Activated naive CD8-positive, alpha-beta T cell treated with anti-CD3 and anti-CD28 coated beads, Interleukin-2, amount 50 U/mL, for 16 hours (primary cell): ENCODE measurements around the gene DMXL2.
"Not testable (repeated sequence)": the region's sequence is repeated elsewhere in the genome, so short reads cannot be mapped to it uniquely, and the experiment has no call there.

Source experiments
- DNase-seq: peaks from one replicate; pipeline ENCODE4 v3.0.0-alpha.2; 2020; ENCODE audit warnings: low read depth, low spot score

The DMXL2 gene

GRCh38 chr15:51624022-51624421 is 1.5 kb upstream of the DMXL2 start:
- DNase-seq, result no peak

GRCh38 chr15:51623386-51623938 is 891 bp upstream of the DMXL2 start:
- no peak for DNase-seq

DNA sequence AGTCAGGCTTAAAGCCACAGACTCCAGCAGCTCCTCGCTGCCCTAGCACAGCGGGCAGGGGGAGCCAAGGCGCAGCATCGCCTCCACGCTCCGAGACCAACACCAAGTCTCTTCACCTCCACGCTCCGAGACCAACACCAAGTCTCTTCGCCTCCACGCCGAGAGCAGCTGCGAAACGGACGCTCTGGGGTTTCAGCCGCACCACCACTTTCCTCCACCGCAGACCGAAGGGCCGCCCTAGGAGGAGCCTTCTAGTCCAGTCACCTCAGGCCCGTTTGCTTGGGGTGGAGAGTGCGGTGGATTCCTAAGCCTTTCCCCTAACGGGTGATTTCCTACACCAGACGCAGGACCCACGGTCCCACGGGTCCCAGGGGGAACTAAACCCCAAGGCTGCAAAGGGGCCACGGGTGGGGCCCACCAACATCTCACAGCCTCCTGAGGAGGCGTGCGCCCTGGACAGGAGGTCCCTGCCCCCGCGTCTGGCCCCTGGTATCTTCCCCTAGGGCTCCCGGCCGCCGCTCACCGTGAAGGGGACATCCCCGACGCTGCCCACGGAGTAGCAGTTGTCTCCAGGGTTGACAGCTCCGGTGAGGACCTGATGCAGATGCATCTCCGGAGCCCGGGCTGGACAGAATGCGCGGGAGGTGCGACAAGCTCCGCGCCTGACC is 501 bp downstream of the DMXL2 start:
- no peak for DNase-seq

GRCh38 chr15:51621155-51621765 is 1.3 kb downstream of the DMXL2 start:
- DNase-seq, result no peak

DNA sequence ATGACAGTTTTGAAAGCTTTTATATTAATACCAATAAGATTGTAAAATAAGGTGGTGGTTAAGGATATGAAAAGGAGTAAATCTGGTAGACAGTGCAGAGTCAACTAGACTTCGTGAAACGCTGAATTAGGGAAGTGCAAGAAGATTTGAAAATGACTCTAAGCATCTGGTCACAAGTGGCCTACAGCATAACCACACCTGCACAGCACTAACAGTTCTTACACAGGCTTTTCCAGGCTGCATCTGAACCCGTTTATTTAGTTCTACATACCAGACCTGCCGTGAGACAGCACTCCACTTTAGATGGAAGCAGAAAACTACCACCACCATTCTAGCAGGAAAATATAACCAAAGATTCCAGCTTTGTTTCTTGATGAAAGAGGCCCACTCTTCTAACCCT is 1.9 kb downstream of the DMXL2 start:
- no peak for DNase-seq

DNA sequence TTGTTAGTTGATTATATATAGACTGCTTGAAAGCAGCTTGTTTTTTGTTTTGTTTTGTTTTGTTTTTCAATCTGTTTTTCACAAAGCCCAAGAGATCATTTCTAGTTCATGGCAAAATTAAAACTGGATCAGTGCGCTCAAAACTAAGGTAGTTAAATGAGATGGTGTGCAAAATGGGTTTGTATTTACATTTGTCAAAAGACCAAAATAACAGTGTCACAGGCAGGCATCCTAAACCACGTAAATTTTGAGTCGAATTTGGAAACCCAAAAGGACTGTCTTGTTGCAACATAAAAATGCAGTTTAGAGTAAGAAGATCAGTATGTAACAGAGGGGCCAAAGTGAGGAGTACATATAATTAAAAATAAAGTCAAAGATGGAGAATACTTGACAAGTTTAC is 2.4 kb downstream of the DMXL2 start:
- DNase-seq, result no peak

DNA sequence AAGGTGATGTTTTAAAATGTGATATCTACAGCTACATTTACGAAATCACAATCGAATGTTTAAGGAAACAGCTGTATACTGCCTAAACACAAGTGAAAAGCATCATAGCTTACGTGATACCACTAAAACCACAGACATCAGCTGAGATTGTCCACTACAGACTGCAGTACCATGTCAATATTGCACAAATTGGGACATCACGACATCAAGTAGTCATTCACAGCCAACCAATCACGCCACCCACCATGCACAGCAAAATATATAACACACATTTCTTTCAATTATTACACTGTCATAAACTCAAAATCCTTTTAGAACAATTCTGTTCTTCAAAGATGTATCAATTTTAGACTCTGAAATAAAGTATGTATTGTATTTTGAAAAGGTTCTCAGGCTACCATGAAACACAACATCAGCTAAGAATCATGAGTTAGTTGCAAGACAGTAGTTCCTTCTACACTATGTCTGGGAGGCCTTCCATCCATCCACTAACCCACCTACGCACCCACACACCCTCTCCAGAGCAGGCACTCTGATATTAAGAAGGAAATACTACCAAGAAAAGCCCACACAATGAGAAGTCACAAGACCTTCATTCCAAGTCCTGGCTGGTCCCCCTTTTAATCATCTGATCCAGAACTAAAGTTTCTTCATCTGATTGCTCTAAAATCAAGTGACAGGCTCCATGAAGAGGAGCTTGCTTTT is 3.1 kb downstream of the DMXL2 start:
- DNase-seq, result no peak

- DNase-seq, result no peak
Measured at GRCh38 chr15:51617886-51618285, 4.7 kb downstream of the DMXL2 start.

DNA sequence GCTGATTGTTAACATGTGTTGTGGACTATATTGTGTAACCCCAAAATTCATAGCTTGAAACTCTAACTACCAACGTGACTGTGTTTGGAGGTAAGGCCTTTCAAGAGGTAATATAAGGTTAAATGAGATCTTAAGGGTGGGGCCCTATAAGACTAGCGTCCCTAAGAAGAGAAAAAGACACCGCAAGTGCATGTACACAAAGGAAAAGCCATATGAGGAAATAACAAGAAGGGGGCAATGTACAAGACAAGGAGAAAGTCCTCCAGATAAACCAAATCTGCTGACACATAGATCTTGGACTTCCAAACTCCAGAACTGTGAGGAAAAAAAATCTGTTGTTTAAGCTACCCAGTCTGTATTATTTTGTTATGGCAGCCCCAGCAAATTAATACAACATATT is 8.6 kb downstream of the DMXL2 start:
- DNase-seq, result no peak

- DNase-seq, result not testable (repeated sequence)
Measured at GRCh38 chr15:51612669-51613068, 9.9 kb downstream of the DMXL2 start.

GRCh38 chr15:51603462-51603948 is 19.1 kb downstream of the DMXL2 start:
- not testable (repeated sequence) for DNase-seq

DNA sequence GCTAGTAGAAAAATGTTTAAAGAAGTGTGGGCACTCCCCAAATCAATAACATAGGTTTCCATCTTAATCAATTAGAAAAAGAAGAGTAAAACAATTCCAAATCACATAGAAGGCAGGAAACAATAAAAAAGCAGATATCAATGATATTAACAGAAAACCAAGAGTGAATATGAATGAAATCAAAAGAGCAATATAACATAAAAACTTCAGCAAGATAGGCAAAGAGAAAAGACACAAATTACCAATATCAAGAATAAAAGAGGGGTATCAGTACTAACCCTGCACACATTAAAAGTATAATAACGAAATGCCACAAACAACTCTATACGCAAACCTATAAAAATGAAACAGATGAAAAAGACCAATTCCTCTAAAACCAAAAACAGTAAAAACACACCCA is 19.6 kb downstream of the DMXL2 start:
- DNase-seq, result no peak

DNA sequence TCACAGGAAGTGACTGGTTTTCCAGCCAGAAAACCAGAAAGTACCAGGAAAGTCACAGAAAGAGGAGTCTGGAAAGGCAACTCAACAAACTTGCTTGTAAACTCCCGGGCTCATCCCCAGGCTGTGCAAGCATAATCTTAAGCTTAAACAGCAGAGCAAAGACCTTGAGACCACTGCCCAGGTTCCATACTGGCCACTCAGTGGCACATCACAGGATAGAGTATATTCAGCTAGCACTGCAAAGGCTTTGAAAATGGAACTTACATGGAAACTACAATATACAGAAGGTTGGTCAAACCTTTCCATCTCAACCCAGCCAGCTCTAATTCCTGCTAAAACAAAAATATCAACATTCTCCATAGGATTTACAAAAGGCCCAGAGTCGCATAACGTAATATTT is 20.1 kb downstream of the DMXL2 start:
- no peak for DNase-seq

DNA sequence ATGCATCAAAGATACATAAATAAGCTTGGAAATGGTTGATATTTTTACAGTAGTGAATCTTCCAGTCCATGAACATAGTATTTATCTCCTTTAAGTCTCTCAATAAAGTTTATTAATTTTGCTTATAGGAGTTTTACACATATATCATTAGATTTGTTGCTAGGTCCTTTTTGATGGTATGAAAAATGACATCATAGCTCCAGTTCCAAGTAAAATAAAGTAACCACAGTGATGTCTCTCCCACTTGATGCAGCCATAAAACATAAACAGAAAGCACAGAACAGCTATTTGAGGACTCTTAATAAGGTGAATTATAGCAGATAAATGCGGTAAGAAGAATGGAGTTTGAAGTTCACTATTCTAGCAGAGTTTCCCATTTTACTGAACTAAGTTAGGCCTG is 20.8 kb downstream of the DMXL2 start:
- no peak for DNase-seq

GRCh38 chr15:51600114-51600513 is 22.5 kb downstream of the DMXL2 start:
- DNase-seq, result no peak

DNA sequence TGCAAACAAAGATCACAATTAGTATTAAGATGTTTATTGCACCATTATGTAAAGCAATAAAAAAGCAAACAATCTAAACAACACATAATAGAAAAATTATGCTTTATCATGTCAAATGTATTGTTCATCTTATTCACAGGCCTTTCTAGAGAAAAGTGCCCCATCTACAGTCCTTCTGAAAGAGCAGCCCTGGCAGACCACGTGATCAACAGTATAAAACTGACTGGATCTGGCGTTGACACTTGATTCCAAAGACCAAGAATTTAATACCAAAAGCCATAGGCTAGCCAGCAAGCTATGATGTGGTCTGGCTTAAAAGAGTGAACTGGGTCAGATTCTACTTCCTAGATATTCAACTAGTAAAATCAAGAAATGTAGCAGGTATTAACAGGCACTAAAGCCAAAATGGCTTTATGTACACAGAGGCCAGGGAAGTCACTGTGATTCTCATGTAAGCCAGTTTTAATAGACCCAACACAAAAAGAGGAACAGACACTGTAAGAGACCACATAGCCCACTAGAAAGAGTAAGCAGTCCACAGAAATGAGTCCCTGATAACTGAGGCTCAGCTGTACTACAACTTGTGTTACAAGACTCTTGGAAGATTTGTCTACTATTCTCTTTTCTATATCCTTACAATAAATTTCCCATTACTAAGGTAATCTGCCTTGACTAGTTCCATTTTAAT is 32.5 kb downstream of the DMXL2 start:
- DNase-seq, result no peak

DNA sequence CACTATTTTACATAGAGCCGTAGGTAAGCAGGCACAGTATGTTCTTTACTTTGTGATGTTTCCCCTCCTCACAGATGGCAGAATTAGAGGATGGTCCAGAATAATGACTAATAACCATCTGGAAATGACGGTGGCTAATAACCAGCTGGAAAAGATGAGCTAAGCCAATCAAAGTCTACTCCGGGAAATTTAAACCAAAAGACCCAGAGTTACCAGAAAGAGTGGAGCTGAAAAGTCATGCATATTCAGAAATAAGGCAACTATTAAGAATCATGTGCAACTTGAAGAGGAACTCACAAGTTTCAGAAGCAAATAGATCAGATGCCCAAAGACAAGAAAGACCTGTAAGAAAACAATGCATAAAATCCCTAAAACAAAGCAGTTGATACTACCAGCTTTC is 33.6 kb downstream of the DMXL2 start:
- DNase-seq, result no peak

DNA sequence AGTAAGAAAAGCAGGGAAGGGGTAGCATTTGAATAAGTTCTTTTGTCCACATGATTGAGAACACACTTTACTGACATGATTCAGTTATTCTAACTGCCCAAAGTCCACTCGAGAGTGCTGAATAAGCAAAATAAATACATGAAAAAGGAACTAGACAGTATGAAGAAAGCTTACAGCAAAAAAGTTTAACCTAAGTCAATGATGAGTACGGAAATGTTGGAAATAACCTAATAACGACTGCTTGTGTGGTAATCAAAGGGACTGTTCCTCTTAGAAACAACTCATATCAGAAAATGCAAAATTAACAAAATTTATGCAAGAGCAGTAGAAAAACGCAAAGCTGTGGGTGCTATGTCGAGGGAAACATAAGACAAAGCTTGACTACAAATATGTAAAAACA is 36.6 kb downstream of the DMXL2 start:
- DNase-seq, result no peak

GRCh38 chr15:51580982-51581381 is 41.6 kb downstream of the DMXL2 start:
- no peak for DNase-seq

DNA sequence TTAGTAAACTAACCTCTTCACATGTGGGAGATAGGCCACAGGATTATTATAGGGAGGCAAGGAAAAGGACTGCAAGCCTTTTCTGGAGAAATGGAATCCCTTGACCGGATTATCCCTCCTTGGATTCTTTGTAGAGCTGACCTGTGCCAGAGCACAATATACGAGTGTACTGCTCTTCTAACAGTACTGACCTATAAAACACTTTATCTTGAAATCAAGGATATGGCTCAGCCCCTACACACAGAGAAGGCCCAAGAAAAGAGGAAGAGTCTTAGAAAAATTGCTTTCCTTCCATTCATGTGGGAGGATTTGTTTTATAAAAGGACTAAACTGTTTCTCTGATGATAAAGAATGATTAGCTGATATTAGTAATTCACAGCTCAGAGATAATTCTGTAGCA is 42.2 kb downstream of the DMXL2 start:
- DNase-seq, result no peak

DNA sequence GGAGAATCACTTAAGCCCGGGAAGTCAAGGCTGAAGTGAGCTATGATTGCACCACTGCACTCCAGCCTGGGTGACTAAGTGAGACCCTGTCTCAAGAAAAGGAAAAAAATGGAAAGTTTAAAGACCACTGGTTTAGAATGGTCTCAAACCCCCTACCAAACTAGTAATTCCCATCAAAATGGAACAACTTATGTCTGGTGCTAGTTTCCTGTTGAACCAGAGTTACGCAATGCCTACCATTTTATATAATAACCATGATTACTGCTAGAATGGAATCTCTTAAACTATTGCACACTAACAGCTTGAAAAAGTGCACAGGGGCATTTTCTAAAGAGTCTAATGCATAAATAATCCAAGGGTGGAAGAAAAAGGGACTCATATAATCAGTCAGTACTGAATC is 43.6 kb downstream of the DMXL2 start:
- DNase-seq, result no peak
